WTC11 (cell line): Measurements from ENCODE around the gene CISH. TPM values are rescaled to one million over a fixed set of nuclear protein-coding genes. Genes with fewer than 3 reads are reported as not detected.

Experiments used
- ATAC-seq: fragments of 200-7000 bp; cut with Tn5 transposase; 2 replicates; pipeline ENCODE4 v1.10.0; 2021; ENCODE audit warnings: mild to moderate bottlenecking, moderate library complexity
- CTCF ChIA-PET: fragments of 300-600 bp; sonication (Branson Sonifier 250); formaldehyde crosslinking; loops from one replicate; lab custom pipeline; 2021; ENCODE audit warnings: antibody characterized with exemption; lab: Charles Lee
- POLR2A ChIA-PET: fragments of 350-600 bp; sonication (Branson Sonifier 250); formaldehyde crosslinking; loops from one replicate; lab custom pipeline; 2021; ENCODE audit warnings: antibody characterized with exemption; lab: Charles Lee
- DNase-seq: peaks from one replicate; pipeline ENCODE4 v3.0.0; 2021; ENCODE audit warnings: low spot score
- H3K27ac Mint-ChIP-seq: 2 replicates; pipeline ENCODE4 v1.8.0; 2021; ENCODE audit warnings: mixed read lengths
- H3K27me3 Mint-ChIP-seq: 2 replicates; pipeline ENCODE4 v1.8.0; 2021; ENCODE audit warnings: low read depth, mild to moderate bottlenecking, moderate library complexity, mixed read lengths
- H3K36me3 Mint-ChIP-seq: 2 replicates; pipeline ENCODE4 v1.8.0; 2021; ENCODE audit warnings: mixed read lengths
- H3K4me1 Mint-ChIP-seq: 2 replicates; pipeline ENCODE4 v1.8.0; 2022; ENCODE audit warnings: mixed read lengths
- H3K4me3 Mint-ChIP-seq: 2 replicates; pipeline ENCODE4 v1.8.0; 2021; ENCODE audit warnings: mild to moderate bottlenecking, moderate library complexity, mixed read lengths
- H3K9me3 Mint-ChIP-seq: 2 replicates; pipeline ENCODE4 v1.8.0; 2021; ENCODE audit warnings: mixed read lengths
- ATF1 ChIP-seq: sonication (generic); formaldehyde crosslinking; IDR thresholded peaks from 2 replicates; pipeline ENCODE4 v1.8.1; 2023; ENCODE audit warnings: mild to moderate bottlenecking, moderate library complexity, missing genetic modification reagents
- CBFB ChIP-seq: sonication (generic); formaldehyde crosslinking; IDR thresholded peaks from 2 replicates; pipeline ENCODE4 v1.8.1; 2022; ENCODE audit warnings: mild to moderate bottlenecking, low read depth, missing genetic modification reagents
- E2F5 ChIP-seq: sonication (generic); formaldehyde crosslinking; IDR thresholded peaks from 2 replicates; pipeline ENCODE4 v1.8.1; 2022; ENCODE audit warnings: mild to moderate bottlenecking, moderate library complexity, missing genetic modification reagents
- EMX1 ChIP-seq: fragments of 250-450 bp; sonication (Bioruptor Pico); IDR thresholded peaks from 2 replicates; pipeline ENCODE4 v1.8.0; 2021; ENCODE audit warnings: mild to moderate bottlenecking
- FOXK1 ChIP-seq: sonication (generic); formaldehyde crosslinking; IDR thresholded peaks from 2 replicates; pipeline ENCODE4 v1.8.0; 2022; ENCODE audit warnings: mild to moderate bottlenecking, moderate library complexity, missing genetic modification reagents
- GABPB1 ChIP-seq: sonication (generic); formaldehyde crosslinking; IDR thresholded peaks from 2 replicates; pipeline ENCODE4 v1.8.1; 2023; ENCODE audit warnings: mild to moderate bottlenecking, missing genetic modification reagents
- HMGA2 ChIP-seq: fragments of 250-450 bp; sonication (Bioruptor Pico); IDR thresholded peaks from 2 replicates; pipeline ENCODE4 v1.4.0; 2021; ENCODE audit warnings: mild to moderate bottlenecking, moderate library complexity
- IRF2 ChIP-seq: sonication (generic); formaldehyde crosslinking; IDR thresholded peaks from 2 replicates; pipeline ENCODE4 v1.8.0; 2022; ENCODE audit warnings: low read depth, missing genetic modification reagents, borderline replicate concordance
- JUN ChIP-seq: sonication (generic); formaldehyde crosslinking; IDR thresholded peaks from 2 replicates; pipeline ENCODE4 v1.8.0; 2023; ENCODE audit warnings: mild to moderate bottlenecking, missing genetic modification reagents
- KAT7 ChIP-seq: sonication (generic); formaldehyde crosslinking; IDR thresholded peaks from 2 replicates; pipeline ENCODE4 v1.8.1; 2023; ENCODE audit warnings: missing genetic modification reagents, mild to moderate bottlenecking, borderline replicate concordance
- NFATC4 ChIP-seq: fragments of 250-450 bp; sonication (Bioruptor Pico); IDR thresholded peaks from 2 replicates; pipeline ENCODE4 v1.9.0; 2021; ENCODE audit warnings: mild to moderate bottlenecking
- NR2C2 ChIP-seq: sonication (generic); formaldehyde crosslinking; IDR thresholded peaks from 2 replicates; pipeline ENCODE4 v1.8.0; 2022; ENCODE audit warnings: mild to moderate bottlenecking, missing genetic modification reagents
- OVOL2 ChIP-seq: fragments of 250-450 bp; sonication (Bioruptor Pico); IDR thresholded peaks from 2 replicates; pipeline ENCODE4 v1.9.0; 2021; ENCODE audit warnings: mild to moderate bottlenecking, borderline replicate concordance
- TP53 ChIP-seq: sonication (generic); formaldehyde crosslinking; IDR thresholded peaks from 2 replicates; pipeline ENCODE4 v1.8.1; 2023; ENCODE audit warnings: mild to moderate bottlenecking, missing genetic modification reagents
- USF2 ChIP-seq: sonication (generic); formaldehyde crosslinking; IDR thresholded peaks from 2 replicates; pipeline ENCODE4 v1.8.1; 2023; ENCODE audit warnings: mild to moderate bottlenecking, missing genetic modification reagents, moderate library complexity
- ZNF121 ChIP-seq: sonication (generic); formaldehyde crosslinking; IDR thresholded peaks from 2 replicates; pipeline ENCODE4 v1.8.0; 2023; ENCODE audit warnings: missing genetic modification reagents
- ZNF219 ChIP-seq: sonication (generic); formaldehyde crosslinking; IDR thresholded peaks from 2 replicates; pipeline ENCODE4 v1.8.0; 2023; ENCODE audit warnings: missing genetic modification reagents, mild to moderate bottlenecking, borderline replicate concordance
- ZNF281 ChIP-seq: sonication (generic); formaldehyde crosslinking; IDR thresholded peaks from 2 replicates; pipeline ENCODE4 v1.8.0; 2023; ENCODE audit warnings: mild to moderate bottlenecking, missing genetic modification reagents
- ZNF416 ChIP-seq: fragments of 250-450 bp; sonication (Bioruptor Pico); IDR thresholded peaks from 2 replicates; pipeline ENCODE4 v1.9.0; 2021; ENCODE audit warnings: mild to moderate bottlenecking, inconsistent platforms
- total RNA-seq: library from RNA; stranded (reverse); gene quantifications from 3 replicates; pipeline ENCODE4 v1.2.3, GENCODE V29; 2021

Gene CISH
- total RNA-seq, 1 experiment from 2014 or later, result 2.4 TPM

GRCh38 chr3:50588759-50589433, 22.7 kb downstream of the CISH start:
- no peaks in the 10 kb centered on the region for H3K36me3 Mint-ChIP-seq
- no peaks in the 10 kb centered on the region for H3K4me1 Mint-ChIP-seq
- ChIA-PET POLR2A (interaction anchor here (0.6 to 0.7 kb wide), 2 partner anchors 285 to 795 kb away, joined by 4 to 6 read pairs; no protein-coding TSS in a partner anchor), CTCF (interaction anchor here (1.0 to 5.9 kb wide), 4 partner anchors 17 to 64 kb away, joined by 3 to 70 read pairs (median 6); partner anchors contain the start of gene CISH)
- H3K27ac Mint-ChIP-seq, result no peak overlapping the region
- no peak overlapping the region for H3K4me3 Mint-ChIP-seq
- no peaks in the 10 kb centered on the region for H3K9me3 Mint-ChIP-seq
- DNase-seq, result no peak
- no peak for ATAC-seq
- TF ChIP-seq ZNF416 (CRISPR knock-in tag), result no peak
- TF ChIP-seq, all 79 proteins: peak for 0
- peaks cover 3% of the 10 kb centered on the region; the same call in 1 of the 2 replicates for H3K27me3 Mint-ChIP-seq

- no peak for DNase-seq
- no peak for ATAC-seq
- Mint-ChIP-seq H3K9me3 (no peaks in the 10 kb centered on the region), H3K27ac (no peak overlapping the region), H3K4me3 (no peak overlapping the region), H3K27me3 (peaks cover 3% of the 10 kb centered on the region; the same call in 1 of the 2 replicates), H3K4me1 (no peaks in the 10 kb centered on the region), H3K36me3 (no peaks in the 10 kb centered on the region)
- peak; percentile 56; the same call in 1 of the 2 replicates for TF ChIP-seq GABPB1 (CRISPR knock-in tag)
- TF ChIP-seq ZNF121 (CRISPR knock-in tag), result no peak
- TF ChIP-seq TP53 (CRISPR knock-in tag), result no peak
- TF ChIP-seq FOXK1 (CRISPR knock-in tag), result no peak
- no peak for TF ChIP-seq IRF2 (CRISPR knock-in tag)
- POLR2A ChIA-PET, result interaction anchor here (0.6 kb wide), 1 partner anchor 286 kb away, joined by 4 read pairs; no protein-coding TSS in a partner anchor
- CTCF ChIA-PET, result interaction anchor here (1.2 to 5.9 kb wide), 4 partner anchors 16 to 38 kb away, joined by 3 to 70 read pairs (median 6); partner anchors contain the start of gene CISH
Observed at GRCh38 chr3:50587806-50588758, 23.5 kb downstream of the CISH start.

GRCh38 chr3:50587373-50587772, 24.2 kb downstream of the CISH start:
- Mint-ChIP-seq H3K9me3 (no peaks in the 10 kb centered on the region), H3K4me1 (no peaks in the 10 kb centered on the region)

GRCh38 chr3:50586763-50587070, 24.9 kb downstream of the CISH start:
- Mint-ChIP-seq H3K27ac (no peak overlapping the region), H3K4me1 (no peaks in the 10 kb centered on the region), H3K27me3 (peaks cover 3% of the 10 kb centered on the region; the same call in 1 of the 2 replicates), H3K4me3 (no peak overlapping the region), H3K36me3 (no peaks in the 10 kb centered on the region), H3K9me3 (no peaks in the 10 kb centered on the region)
- no peak for ATAC-seq
- POLR2A ChIA-PET, result no interaction called here
- DNase-seq, result no peak
- no peak for TF ChIP-seq ZNF219 (CRISPR knock-in tag)
- no peak for TF ChIP-seq JUN (CRISPR knock-in tag)
- no peak for TF ChIP-seq USF2 (CRISPR knock-in tag)
- no peak for TF ChIP-seq ZNF281 (CRISPR knock-in tag)
- no peak for TF ChIP-seq ZNF121 (CRISPR knock-in tag)
- TF ChIP-seq ATF1, result no peak
- no peak for TF ChIP-seq OVOL2 (CRISPR knock-in tag)
- TF ChIP-seq CBFB (CRISPR knock-in tag), result no peak
- CTCF ChIA-PET, result interaction anchor here (0.7 to 2.8 kb wide), 6 partner anchors 14 to 315 kb away, joined by 3 to 12 read pairs (median 4); partner anchors contain the start of genes CISH and HEMK1

More at GRCh38 chr3:50587373-50587772, 24.2 kb downstream of the CISH start:
- no peak for DNase-seq
- H3K36me3 Mint-ChIP-seq, result no peaks in the 10 kb centered on the region
- TF ChIP-seq NR2C2 (CRISPR knock-in tag), result no peak
- no peak for TF ChIP-seq HMGA2 (CRISPR knock-in tag)
- TF ChIP-seq E2F5 (CRISPR knock-in tag), result no peak
- no peak for TF ChIP-seq ZNF416 (CRISPR knock-in tag)
- TF ChIP-seq EMX1 (CRISPR knock-in tag), result no peak
- no peak for TF ChIP-seq NFATC4 (CRISPR knock-in tag)
- no peak for TF ChIP-seq KAT7 (CRISPR knock-in tag)
- TF ChIP-seq, all 79 proteins: peak for 0
- POLR2A ChIA-PET, result interaction anchor here (0.6 kb wide), 1 partner anchor 324 kb away, joined by 3 read pairs; no protein-coding TSS in a partner anchor
- no peak for ATAC-seq
- CTCF ChIA-PET, result interaction anchor here (0.7 to 2.8 kb wide), 4 partner anchors 15 to 316 kb away, joined by 3 to 12 read pairs (median 3); partner anchors contain the start of gene CISH
- Mint-ChIP-seq H3K27me3 (peaks cover 3% of the 10 kb centered on the region; the same call in 1 of the 2 replicates), H3K27ac (no peak overlapping the region), H3K4me3 (no peak overlapping the region)
